ENCODE data around the gene PTPRG.

PTPRG gene

DNA sequence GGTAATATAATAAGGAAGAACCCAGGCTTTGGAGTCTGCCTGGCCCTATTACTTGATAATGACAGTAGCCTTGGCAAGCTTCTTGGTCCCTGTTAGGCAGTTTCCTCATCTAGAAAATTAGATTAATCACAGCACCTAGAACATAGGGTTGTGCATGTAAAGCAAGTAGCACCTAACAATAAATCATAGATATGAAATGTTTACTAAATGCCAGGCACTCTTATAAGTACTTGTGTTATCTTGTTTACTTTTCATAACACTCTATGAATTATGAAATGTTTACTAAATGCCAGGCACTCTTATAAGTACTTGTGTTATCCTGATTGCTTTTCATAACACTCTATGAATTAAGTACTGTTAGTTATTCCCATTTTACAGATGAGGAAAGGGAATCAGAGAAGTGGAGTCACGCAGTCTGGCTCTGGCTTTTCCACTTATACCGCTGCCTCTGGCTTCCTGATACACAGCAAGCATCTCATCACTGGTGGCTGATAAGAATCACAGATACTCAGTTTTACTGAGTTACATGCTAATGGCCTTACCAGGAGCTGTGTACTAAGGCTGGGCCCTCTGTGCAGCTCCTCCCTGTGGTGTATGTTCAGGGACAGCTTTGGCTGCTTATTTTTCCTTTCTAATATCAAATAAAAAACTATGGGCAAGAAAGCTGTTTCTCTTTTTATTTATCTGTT lies 688.6 kb downstream of the PTPRG start:
- DNase-seq, result no peak

DNA sequence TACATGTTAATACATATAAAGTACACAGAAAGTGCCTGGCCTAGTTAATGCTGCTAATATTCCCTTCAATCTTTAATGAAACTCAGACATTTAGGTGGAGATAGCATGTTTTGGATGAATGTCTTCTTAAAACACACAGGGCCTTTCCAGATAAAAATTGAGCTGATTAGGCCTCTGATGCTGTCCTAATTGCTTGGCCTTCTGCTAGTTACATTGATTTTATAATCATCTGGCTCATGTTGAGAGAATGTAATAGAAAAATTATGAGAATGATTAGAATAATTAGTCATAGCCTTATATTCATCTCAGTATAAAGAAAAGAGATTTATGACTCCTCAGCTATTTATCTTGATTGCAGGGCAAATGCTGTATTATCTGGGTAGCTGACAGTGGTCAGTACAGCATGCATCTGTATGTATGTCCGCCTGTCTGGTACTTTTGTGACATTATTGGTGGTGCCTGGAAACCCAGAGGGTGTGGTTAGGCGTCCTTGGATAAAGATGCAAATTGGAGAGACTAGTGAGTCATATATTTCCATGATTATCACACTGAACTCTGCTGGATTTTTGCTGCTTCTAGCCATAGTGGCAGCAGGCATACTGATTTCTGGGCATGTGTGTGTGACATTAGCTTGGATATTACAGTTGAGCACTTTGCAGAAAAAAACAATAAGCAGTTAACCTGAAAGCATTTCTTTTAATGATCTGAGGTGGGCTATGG lies 691.2 kb downstream of the PTPRG start:
- DNase-seq, result peak in 1 of 51 donors; percentile 36

DNA sequence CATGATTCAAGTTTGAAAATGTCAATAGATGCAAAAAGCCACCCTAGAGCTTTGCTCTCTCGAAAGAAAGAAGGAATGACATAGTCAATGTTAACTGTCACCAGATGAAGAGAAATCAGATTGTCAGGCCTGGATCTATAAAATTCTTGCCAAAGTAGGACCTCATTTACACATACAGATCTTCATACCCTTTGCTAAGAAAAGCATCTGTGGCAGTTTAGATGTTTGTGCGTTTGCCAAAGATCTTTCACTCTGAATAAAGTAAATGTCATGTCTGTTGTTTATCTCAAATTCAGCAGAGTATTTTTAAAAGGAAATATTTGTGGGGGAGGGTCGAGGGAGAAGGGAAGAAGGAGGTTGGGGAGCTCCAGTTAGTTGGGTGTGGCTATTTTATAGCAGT lies 692.6 kb downstream of the PTPRG start:
- DNase-seq, result no peak

DNA sequence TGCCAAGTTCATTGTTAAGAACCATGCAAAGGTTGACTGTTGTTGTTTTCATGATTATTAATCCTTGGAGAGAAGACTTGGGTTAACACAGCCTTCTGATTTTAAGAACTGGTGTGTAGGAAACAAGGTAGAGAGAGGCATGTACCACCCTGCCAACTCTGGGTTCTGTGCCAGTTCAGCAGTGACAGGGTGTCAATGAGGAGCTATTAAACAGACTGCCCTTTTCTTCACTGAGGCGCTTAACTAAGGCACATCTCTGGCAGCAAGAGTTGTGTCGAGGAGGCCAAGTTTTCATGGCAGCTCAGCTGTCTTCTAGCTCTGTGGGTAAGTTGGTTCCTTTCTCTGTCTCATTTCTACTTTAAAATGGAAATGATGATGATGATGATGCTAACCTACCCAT lies 694.4 kb downstream of the PTPRG start:
- no peak for DNase-seq

DNA sequence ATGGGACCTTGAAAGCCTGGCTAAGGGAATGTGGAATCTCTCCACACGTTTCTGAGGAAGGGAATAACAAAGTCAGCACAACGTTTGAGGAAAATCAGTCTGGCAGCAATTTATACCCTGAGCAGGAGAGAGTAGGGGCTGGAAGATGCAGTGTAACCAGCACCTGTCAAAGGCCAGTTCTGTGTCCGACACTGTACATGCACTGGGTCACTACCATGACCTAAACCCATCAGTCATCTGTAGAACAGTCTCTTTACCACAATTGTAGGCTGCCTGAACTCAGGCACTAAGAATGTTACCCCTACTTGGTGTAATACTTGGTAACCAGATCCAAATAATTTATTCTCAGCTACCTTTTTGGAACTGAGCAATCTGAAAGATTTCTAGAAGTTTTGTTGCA lies 698.6 kb downstream of the PTPRG start:
- DNase-seq, result no peak

DNA sequence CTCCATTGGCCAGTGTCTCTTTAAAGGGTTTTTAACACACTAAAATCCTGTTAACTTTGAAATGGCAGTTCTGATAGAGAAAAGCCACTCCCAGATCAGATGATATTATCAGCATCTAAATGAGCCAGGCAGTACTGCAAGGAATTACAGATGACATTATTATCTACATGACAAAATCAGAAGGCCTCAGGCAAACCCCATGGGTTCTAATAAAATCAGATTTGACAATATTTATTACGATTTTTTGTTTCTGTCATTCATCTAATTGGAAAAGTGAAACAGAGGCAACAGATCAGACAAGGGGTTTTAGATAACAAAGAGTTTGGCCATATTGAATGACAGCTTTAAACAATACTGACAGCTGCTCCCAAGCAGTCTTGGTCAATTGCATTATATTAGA lies 699.3 kb downstream of the PTPRG start:
- no peak for DNase-seq

DNA sequence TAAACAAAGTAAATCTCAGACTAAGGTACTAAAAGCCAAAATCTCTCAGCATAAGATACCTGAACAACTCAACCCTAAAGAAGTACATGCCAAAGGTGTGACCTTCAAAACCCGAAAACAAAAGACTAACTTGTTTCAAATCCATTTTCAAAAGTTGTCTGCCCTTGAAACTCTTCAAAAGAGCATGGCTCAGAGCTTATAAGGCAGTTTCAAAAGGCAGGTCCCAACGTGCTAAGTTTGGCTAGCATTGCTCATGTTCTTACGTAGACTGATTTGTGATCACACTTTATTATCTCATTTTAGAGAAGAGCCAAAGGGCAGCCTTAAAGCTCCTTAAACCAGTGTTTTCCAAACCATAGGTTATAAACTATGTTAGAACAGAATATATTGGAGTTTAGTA lies 699.8 kb downstream of the PTPRG start:
- no peak for DNase-seq

DNA sequence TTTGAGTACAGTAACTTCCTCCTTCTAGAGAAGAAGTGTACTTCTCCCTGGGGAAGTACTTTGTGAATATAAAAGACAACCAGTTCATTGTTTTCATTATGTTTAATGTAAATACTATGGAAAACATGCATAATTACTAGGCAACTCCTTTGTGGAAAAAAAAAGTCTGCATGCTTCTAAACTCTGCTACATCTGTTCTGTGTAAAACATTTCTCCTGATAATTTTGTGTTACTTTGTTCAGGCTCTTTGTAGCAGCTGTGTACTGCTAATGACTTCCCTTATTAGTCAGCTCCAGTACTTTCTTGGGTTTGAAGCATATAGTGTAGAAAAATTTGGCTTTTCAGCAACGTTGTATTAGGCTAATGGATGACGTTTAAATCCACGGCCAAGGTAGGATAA lies 700.4 kb downstream of the PTPRG start:
- no peak for DNase-seq

DNA sequence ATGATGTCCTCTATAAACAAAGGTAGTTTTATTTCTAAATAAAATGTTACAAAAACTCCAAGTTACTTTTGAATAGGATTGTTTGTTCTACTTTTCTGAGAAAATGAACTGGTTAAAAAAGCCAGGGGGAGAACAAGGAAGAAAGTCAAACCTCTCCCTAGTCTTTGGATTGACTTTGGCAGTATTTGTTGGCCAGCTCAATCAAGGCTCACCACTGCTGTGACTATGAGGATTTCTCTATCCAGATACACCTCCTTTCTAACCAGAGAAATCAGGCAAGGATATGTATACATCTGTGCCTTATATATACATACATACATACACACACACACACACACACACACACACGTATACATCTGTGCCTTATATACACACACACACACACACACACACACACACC lies 704.2 kb downstream of the PTPRG start:
- no peak for DNase-seq

DNA sequence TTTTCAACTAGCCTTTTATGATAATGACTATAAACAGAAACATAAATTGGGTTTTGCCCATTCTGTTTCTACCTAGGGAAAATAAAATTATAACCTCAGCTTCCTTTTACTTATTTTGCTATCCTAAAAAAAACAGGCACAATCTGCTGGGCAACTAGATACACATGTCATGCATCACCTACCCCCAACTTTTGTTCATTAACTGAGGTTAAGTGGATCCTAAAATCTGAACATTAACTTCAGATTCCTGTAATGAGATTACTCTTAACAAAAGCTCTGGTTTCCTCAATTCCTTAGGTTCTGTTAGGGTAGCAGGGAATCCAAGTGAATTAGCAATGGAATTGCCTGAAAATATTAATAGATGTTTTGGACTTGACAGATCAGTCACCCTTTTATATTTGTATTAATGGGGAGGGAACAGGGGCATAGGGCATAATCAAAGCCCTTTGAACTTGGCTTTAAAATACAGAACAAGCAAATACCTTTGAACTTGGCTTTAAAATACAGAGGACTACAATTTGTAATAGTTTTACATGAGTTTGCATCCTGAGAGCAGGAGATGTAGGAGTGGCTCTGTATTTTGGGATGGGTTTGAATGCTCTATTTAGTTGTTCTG lies 705.4 kb downstream of the PTPRG start:
- no peak for DNase-seq

DNA sequence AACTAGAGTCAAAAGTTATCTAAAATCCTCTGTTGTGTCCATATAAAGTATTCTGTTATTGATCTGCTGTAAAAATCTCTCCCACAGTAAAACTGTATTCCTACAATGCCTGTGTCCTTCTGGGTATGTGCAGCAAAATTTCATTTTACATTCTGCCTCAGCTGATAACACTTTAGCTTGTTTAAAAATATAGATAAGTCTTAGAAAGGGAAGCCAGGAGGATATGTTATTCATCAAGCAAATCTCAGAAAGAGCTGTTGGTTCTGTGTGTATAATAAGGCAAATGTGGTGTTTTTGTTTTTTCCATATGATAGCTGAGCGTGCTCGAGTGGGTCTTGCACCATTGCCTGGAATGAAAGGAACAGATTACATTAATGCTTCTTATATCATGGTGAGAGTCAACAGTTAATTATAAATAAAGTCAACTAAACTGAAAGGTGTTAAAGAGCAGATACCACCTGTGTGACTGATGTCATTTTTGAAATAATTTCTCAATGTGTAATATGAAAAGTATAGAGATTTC lies 715.3 kb downstream of the PTPRG start:
- no peak for DNase-seq

DNA sequence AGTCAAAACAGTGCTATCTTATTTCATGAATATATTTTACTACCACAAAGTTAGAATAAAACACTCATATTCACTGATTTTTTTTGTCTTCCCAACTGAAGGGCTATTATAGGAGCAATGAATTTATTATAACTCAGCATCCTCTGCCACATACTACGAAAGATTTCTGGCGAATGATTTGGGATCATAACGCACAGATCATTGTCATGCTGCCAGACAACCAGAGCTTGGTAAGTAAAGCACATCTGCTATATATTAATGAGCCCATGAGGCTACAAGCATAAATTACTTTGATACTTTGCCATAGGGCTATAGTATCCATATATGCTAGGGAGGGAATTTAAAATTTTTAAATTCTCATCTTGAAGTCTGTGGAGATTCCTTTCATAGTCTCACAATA lies 716.1 kb downstream of the PTPRG start:
- no peak for DNase-seq

DNA sequence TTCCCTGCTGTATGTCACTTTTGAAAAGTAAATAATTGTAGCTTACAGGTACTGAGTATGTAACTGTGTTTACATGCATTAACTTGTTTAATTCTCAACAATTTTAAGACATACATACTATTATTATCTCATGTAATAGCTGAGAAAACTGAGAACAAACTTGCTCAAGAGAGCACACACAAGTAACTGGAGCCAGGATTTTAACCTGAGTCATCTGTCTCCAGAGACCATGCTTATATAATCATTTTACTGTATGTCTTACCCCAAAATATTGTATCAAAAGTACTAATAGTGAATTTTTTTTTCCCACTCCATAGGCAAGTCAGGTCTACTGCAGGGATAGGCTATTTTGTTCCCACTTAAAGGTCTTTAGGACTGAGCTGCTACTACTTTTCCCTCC lies 716.6 kb downstream of the PTPRG start:
- no peak for DNase-seq

DNA sequence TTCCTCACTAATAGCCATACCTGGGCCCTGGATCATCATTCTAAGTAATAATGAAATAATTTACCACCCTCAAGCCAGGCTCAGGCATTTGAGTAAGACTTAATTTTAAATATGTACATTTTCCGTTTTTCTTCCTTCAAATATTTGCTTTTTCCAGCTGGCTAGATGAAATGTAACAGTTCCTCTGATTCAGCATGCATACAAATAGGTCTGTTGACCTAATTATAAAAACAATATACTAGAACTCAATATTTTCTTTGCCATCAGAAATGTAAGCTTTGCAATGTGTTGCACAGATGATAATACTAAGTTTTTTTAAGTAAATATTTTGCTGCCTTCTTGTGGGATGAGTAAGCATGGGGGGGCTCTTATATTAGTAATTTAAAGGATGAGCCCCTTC lies 720.4 kb downstream of the PTPRG start:
- no peak for DNase-seq

DNA sequence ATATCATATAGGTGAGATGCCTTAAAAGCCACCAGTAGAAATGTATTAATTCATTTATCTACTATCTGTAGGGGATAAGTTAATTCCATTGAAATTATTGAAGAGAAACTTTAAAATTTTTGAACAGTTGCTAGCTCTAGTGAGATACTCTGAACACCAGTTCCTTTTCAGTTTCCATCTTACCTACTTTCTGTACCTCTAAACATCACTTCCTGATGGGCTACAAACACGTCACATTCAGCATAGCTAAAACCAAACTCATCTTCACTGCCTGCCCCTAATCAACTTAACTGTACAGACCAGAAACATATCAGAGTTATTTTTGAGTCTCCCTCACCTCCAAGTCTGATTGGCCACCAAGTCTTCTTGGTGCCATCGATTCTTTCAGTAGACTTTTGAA lies 723.1 kb downstream of the PTPRG start:
- no peak for DNase-seq

DNA sequence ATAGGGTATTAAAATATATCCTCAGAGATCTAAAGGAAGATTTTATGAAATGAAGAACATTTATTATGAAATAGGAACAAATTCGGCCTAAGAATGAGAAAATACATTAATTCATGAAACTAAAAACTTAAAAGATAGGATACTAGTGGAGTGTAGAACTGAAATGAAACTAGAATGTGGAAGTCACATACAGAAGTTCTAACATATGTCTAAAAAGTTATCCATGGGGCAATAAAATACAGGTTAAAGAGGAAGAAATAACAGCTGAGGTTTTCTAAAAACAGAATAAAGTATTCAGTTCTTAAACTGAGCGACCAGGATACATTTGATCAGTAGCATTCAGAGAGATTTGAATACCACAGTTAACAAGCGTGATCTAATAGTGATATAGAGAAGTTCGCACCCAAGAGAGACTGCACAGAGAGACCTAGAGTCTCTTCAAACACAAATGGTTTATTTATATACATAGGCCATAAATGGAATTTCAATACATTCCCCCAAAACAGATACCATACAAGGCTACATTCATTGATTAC lies 726.1 kb downstream of the PTPRG start:
- DNase-seq, result no peak

DNA sequence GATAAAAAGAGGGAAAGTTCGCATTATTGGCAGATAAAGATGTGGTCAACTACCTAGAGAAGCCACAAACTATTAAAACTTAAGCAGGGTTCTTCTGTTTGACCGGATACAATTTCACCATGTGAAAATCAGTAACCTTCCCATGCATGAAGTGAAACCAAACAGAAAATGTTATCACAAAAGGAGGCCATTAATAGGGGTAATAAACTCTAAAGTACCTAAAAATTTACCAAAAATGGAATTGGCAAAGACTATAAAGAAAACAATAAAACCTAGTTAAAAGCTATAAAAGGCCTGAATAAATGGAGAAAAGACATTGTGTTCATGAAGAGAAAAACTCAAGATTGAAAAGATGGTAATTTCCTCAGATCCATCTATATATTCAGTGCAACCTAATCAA lies 728.6 kb downstream of the PTPRG start:
- no peak for DNase-seq

DNA sequence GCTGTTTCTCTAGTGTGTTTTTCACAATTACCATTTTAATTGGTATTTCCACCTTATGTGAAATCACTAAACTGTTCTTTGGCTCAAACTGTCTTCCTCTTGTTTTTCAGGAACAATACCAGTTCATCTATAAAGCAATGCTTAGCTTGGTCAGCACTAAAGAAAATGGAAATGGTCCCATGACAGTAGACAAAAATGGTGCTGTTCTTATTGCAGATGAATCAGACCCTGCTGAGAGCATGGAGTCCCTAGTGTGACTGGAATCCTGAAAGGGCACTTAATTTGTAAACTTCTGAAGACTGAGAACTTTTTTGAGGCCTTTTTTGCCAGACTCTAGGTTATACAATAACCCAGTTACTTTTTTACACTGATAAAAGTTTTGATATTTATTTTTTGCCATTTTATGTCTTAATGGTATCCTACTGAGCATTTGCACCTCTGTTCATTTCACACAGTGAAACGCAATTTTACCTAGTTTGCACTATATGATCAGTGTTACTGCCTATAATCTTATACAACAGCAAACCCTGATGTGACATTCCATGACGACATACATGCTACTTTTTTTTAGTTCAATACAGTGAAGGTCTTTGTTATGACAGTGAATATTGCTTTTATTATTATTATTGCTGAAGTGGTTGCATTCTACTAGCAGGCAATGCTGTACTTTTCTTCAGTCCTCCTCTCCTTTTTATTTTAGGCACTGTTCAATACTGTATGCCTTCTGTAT lies 731.8 kb downstream of the PTPRG start:
- no peak for DNase-seq

DNA sequence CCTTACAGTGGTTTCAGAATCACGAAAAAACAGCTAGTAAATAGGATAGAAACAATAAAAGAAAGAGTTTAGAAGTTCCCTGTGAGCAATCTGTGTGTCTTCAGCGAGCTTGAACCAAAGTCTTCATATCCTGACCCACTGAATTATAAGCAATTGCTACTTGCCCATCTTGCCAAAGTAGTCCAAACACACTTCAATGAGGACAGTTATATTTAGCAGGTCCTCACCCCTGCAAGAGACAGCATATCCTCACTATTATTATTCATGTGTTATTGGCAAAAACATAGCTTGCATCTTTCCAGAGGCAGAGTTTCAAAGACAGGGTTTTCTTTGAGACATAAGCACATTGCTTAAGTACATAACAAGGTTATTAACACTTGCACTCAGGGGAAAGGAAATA lies 734.2 kb downstream of the PTPRG start:
- DNase-seq, result no peak

DNA sequence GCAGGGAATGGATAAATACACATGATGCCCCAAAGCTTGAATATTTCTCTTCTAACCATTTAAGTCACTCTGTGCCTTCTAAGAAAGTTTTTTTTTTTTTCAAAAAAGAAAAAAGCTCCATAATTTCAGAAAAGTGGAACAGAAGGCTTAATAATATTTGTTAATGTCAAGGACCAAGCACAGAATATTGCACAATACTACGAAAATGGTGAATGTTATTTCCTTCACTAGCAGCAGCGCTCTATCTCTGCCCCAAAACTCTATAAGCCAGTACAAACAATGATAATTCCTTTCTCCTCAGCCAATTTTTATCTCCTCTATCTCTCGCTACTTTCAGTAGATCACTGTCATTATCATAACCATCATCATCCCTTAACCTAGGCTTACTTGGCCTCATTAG lies 739.2 kb downstream of the PTPRG start:
- no peak for DNase-seq

DNA sequence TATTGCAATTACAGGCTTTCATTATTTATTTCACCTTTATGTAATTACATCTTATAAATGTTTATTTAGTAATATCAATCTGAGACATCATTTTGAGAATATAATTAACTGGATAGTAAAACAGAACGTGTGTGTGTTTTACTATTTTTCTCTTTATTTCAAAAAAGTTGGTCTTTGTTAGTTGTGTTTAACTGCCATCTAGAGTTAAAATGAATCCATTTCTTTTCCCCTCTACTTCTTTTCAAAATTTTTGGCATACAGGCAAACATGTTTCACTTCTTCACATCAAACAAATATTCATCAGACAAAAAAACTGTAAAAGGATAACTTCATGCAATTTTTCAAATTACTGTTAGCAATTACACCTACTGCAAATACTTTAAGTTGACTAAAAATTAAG lies 750.8 kb downstream of the PTPRG start:
- DNase-seq, result no peak

DNA sequence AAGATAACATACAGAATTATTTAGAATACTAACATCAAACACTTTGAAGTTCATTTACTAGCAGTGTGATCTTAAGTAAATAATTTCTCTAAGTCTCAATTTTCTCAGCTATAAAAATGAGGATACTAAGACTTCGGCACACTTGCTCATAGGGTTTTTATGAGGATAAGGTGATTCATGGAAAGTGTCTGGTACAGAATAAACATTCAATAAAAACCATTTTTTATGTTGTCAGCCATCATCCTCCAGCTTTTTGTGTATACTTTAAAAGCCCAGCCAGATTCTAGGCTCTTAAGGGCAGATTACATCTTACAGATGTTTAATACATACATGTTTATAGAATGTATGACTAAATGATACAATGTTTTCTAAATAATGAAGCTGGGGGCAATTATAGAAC lies 755.2 kb downstream of the PTPRG start:
- DNase-seq, result no peak

All from hypothalamus (tissue), 51 donors.